ENCODE results near the gene DOCK8. TPM values are rescaled to one million over a fixed set of nuclear protein-coding genes. Genes with fewer than 3 reads are reported as not detected.
A peak's percentile ranks its signal among the peaks of the same experiment; 100 is the strongest.

Gene DOCK8
- total and polyA plus RNA-seq, 2 experiments from 2014 or later, result not detected

- peak overlapping the region; percentile 59; the same call in 1 of the 2 replicates for H2AFZ ChIP-seq
Measured at GRCh38 chr9:505741-506059, 291.0 kb downstream of the DOCK8 start.

DNA sequence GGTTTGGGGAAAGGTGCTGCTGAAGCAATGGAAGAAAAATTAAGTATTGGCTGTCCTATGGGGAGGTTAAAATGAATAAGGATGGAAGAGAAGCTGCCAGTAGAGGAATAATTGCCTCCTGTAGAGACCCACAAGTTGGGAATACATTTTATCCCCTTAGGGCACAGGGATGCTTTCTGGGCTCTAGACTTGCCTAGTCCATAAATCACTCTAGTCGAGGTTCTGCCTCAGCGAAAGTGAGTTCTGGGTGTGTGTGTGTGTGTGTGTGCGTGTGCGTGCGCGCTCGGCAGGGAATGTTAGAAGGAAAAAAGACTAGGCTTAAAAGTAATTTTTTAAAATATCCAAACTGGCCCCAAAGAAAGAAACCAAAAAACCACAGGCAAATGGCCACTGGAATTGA, 291.6 kb downstream of the DOCK8 start:
- Histone ChIP-seq H3K27me3 (replicated peaks; ENCODE audit: insufficient read depth) (peaks cover 20% of the 10 kb centered on the region; the same call in 1 of the 2 replicates), H3K9ac (no peak overlapping the region)
- in situ Hi-C loops (cut with MboI), result no loop called here

More at GRCh38 chr9:505741-506059, 291.0 kb downstream of the DOCK8 start:
- Histone ChIP-seq H3K9ac (no peak overlapping the region), H3K79me2 (ENCODE audit: insufficient read depth) (no peaks in the 10 kb centered on the region), H3K36me3 (ENCODE audit: low read depth) (no peaks in the 10 kb centered on the region), H3K4me2 (ENCODE audit: unreplicated experiment) (no peak overlapping the region), H3K27ac (no peak overlapping the region), H3K4me3 (no peak overlapping the region; the same call in 1 of the 2 replicates), H3K9me2 (ENCODE audit: insufficient read depth) (no peaks in the 10 kb centered on the region), H3K4me1 (ENCODE audit: insufficient read depth) (no peaks in the 10 kb centered on the region), H4K20me1 (ENCODE audit: insufficient read depth) (no peaks in the 10 kb centered on the region), H3F3A (ENCODE audit: insufficient read depth) (no peaks in the 10 kb centered on the region), H3K27me3 (replicated peaks; ENCODE audit: insufficient read depth) (peaks cover 20% of the 10 kb centered on the region; the same call in 1 of the 2 replicates), H3K9me3 (ENCODE audit: low read depth) (no peaks in the 10 kb centered on the region)
- no peak for DNase-seq
- in situ Hi-C loops (cut with MboI), result no loop called here
- TF ChIP-seq EZH2phosphoT487 (IDR thresholded peaks at IDR 0.05; ENCODE audit: insufficient read depth, low read depth), result no peak
- TF ChIP-seq EZH2 (IDR thresholded peaks at IDR 0.05; ENCODE audit: insufficient read depth, poor library complexity, severe bottlenecking), result peak; percentile 76
- 21% methylated on average over 5 of the region's 5 CpGs for WGBS, 2 experiments (ENCODE audit: low coverage in 1 of 2, low lambda C conversion rate in 2 of 2, missing lambda C conversion rate in 2 of 2)

DNA sequence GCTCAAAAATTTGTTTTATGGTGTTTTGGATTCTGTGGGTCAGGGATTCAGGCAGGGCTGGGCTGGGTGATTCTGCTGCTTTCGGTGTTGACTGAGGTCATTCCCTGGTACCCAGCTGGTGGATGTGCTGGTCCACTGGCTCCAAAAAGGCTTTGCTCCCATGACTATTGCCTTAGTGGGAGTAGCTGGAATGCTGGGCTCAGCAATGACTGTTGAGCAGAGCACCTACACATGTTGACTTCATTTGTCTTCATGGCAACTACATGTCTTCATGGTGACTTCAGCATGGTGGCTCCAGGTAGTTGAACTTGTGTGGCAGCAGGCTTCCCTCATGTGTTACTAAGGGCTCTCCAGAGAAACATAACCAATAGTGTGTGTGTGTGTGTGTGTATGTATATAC, 297.2 kb downstream of the DOCK8 start:
- no peak for DNase-seq
- Histone ChIP-seq H3K79me2 (ENCODE audit: insufficient read depth) (no peaks in the 10 kb centered on the region), H3K27me3 (replicated peaks; ENCODE audit: insufficient read depth) (no peaks in the 10 kb centered on the region), H4K20me1 (ENCODE audit: insufficient read depth) (no peaks in the 10 kb centered on the region), H3K4me1 (ENCODE audit: insufficient read depth) (no peaks in the 10 kb centered on the region), H3K4me2 (ENCODE audit: unreplicated experiment) (no peak overlapping the region), H3K27ac (no peak overlapping the region), H3K36me3 (ENCODE audit: low read depth) (no peaks in the 10 kb centered on the region), H3F3A (ENCODE audit: insufficient read depth) (no peaks in the 10 kb centered on the region), H3K9me3 (ENCODE audit: low read depth) (no peaks in the 10 kb centered on the region), H3K9ac (no peak overlapping the region), H3K9me2 (ENCODE audit: insufficient read depth) (no peaks in the 10 kb centered on the region), H2AFZ (no peak overlapping the region), H3K4me3 (no peak overlapping the region)
- in situ Hi-C loops (cut with MboI), result no loop called here
- no peak for TF ChIP-seq EZH2 (IDR thresholded peaks at IDR 0.05; ENCODE audit: insufficient read depth, poor library complexity, severe bottlenecking)
- no peak for TF ChIP-seq EZH2phosphoT487 (IDR thresholded peaks at IDR 0.05; ENCODE audit: insufficient read depth, low read depth)
- WGBS, 2 experiments (ENCODE audit: low coverage in 1 of 2, low lambda C conversion rate in 2 of 2, missing lambda C conversion rate in 2 of 2), result 71 to 75% methylated on average over 1 of the region's 1 CpG

More for the DNA sequence above, 291.6 kb downstream of the DOCK8 start:
- no peaks in the 10 kb centered on the region for H3K36me3 ChIP-seq (ENCODE audit: low read depth)
- no peaks in the 10 kb centered on the region for H3K9me2 ChIP-seq (ENCODE audit: insufficient read depth)
- H3F3A ChIP-seq (ENCODE audit: insufficient read depth), result no peaks in the 10 kb centered on the region
- H4K20me1 ChIP-seq (ENCODE audit: insufficient read depth), result no peaks in the 10 kb centered on the region
- no peaks in the 10 kb centered on the region for H3K9me3 ChIP-seq (ENCODE audit: low read depth)
- H3K4me3 ChIP-seq, result no peak overlapping the region
- TF ChIP-seq EZH2 (IDR thresholded peaks at IDR 0.05; ENCODE audit: insufficient read depth, poor library complexity, severe bottlenecking) (no peak), EZH2phosphoT487 (IDR thresholded peaks at IDR 0.05; ENCODE audit: insufficient read depth, low read depth) (no peak)
- no peaks in the 10 kb centered on the region for H3K4me1 ChIP-seq (ENCODE audit: insufficient read depth)
- H2AFZ ChIP-seq, result no peak overlapping the region
- no peak for DNase-seq
- no peak overlapping the region for H3K27ac ChIP-seq
- 86 to 92% methylated on average over 7 of the region's 7 CpGs for WGBS, 2 experiments (ENCODE audit: low coverage in 1 of 2, low lambda C conversion rate in 2 of 2, missing lambda C conversion rate in 2 of 2)
- no peak overlapping the region for H3K4me2 ChIP-seq (ENCODE audit: unreplicated experiment)
- H3K79me2 ChIP-seq (ENCODE audit: insufficient read depth), result no peaks in the 10 kb centered on the region

GRCh38 chr9:512555-513272, 298.0 kb downstream of the DOCK8 start:
- 27 to 35% methylated on average over 3 of the region's 3 CpGs for WGBS, 2 experiments (ENCODE audit: low coverage in 1 of 2, low lambda C conversion rate in 2 of 2, missing lambda C conversion rate in 2 of 2)
- Histone ChIP-seq H3K27me3 (replicated peaks; ENCODE audit: insufficient read depth) (no peaks in the 10 kb centered on the region), H3K27ac (no peak overlapping the region), H3K9me2 (ENCODE audit: insufficient read depth) (no peaks in the 10 kb centered on the region), H4K20me1 (ENCODE audit: insufficient read depth) (no peaks in the 10 kb centered on the region), H3F3A (ENCODE audit: insufficient read depth) (no peaks in the 10 kb centered on the region), H3K4me2 (ENCODE audit: unreplicated experiment) (no peak overlapping the region), H3K79me2 (ENCODE audit: insufficient read depth) (no peaks in the 10 kb centered on the region), H3K36me3 (ENCODE audit: low read depth) (no peaks in the 10 kb centered on the region), H3K4me3 (no peak overlapping the region), H3K4me1 (ENCODE audit: insufficient read depth) (no peaks in the 10 kb centered on the region), H3K9me3 (ENCODE audit: low read depth) (no peaks in the 10 kb centered on the region), H2AFZ (no peak overlapping the region), H3K9ac (no peak overlapping the region)
- in situ Hi-C loops (cut with MboI), result no loop called here
- TF ChIP-seq EZH2phosphoT487 (IDR thresholded peaks at IDR 0.05; ENCODE audit: insufficient read depth, low read depth) (no peak), EZH2 (IDR thresholded peaks at IDR 0.05; ENCODE audit: insufficient read depth, poor library complexity, severe bottlenecking) (no peak)
- DNase-seq, result no peak

Other genes with a start within 250 kb of the DOCK8 start
- gene WASHC1, start 185.4 kb upstream of the DOCK8 start, total RNA-seq (2014; rRNA removed; shearing (Covaris generic)), result 3.1 and 6.2 TPM in 2 replicates
- 7.7 and 9.0 TPM in 2 replicates for gene WASHC1, start 185.4 kb upstream of the DOCK8 start, polyA plus RNA-seq (2016; fragmentation: Nextera tagmentation; extraction: Ambion mirVana)
- 0.63 TPM in 1 of 2 replicates, not detected in the other for gene FOXD4, start 96.4 kb upstream of the DOCK8 start, total RNA-seq (2014; rRNA removed; shearing (Covaris generic))
- 0.09 and 0.15 TPM in 2 replicates for gene FOXD4, start 96.4 kb upstream of the DOCK8 start, polyA plus RNA-seq (2016; fragmentation: Nextera tagmentation; extraction: Ambion mirVana)
- gene ZNG1A, start 35.8 kb upstream of the DOCK8 start, total RNA-seq (2014; rRNA removed; shearing (Covaris generic)), result 34.4 and 45.3 TPM in 2 replicates
- gene ZNG1A, start 35.8 kb upstream of the DOCK8 start, polyA plus RNA-seq (2016; fragmentation: Nextera tagmentation; extraction: Ambion mirVana), result 78.9 and 79.8 TPM in 2 replicates

Measured in GM23248 (cell line).